ENCODE results near the gene UBE2I.

The UBE2I gene

DNA sequence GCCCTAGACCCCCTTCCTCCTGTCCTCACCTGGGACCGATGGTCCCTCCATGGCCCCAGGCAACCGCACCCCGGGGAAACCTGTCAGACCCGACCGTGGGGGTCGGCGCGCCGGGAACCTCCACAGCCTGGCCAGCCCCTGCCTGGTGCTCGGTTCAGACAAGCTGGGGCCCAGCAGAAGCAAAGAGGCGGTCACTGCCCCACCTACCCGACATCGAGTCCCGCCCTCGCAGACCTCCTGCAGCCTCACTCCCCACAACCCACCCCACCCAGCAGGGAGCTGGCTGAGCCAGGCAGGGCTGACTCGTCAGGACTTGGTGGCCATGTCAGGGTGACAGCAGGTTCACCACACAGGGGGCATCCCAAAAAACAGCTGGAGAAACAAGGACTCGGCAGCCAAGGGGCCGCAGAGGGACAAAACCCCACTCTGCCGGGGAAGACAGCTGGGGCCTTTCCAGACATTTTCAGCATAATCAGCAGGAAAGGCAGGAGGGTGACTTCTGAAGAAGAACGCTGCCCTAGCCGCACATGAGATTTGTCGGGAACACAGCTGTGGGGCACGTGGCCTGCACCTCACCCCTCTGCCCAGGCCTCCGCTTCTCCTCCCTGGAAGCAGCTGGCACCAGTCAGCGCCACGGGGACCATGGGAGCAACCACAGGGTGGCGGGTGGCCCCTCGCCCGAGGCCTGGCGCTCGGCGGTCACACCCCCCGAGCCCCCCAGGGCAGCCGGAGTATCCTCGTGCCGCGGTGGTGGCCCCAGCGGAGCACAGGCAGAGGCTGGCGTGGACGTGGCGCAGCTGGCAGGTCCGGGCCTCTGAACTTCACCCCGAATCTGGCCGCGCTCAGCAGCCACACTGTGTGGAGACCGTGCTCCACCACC lies 65.2 kb downstream of the UBE2I start:
- Histone ChIP-seq H3K9me3 (no peaks in the 10 kb centered on the region), H3K36me3 (replicated peaks) (peaks cover 9% of the 10 kb centered on the region), H3K4me1 (peaks cover 8% of the 10 kb centered on the region; the same call in 1 of the 2 replicates), H3K4me3 (no peak overlapping the region), H3K27me3 (ENCODE audit: low read depth) (no peaks in the 10 kb centered on the region)
- in situ Hi-C loops (cut with MboI; ENCODE audit: low sequenced_read_pairs): no loop called here
- no peak for DNase-seq (ENCODE audit: low spot score in 2 of 2)

DNA sequence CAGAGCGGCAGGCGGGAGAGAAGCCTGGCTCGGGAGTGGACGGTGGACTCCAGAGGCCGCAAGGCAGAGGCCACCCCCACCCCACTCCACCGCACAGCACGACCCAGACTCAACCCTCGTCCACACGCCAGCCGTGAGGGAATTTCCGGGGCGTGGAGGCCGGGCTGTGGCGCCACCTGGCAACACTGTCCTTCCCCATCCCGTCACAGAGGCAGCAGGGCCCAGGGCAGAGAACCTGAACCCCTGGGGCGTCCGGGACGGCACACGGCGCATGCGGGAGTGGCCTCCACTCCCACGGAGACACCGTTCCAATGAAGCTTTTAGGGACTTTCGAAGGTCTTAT lies 65.8 kb downstream of the UBE2I start:
- no peaks in the 10 kb centered on the region for H3K27me3 ChIP-seq (ENCODE audit: low read depth)
- H3K4me1 ChIP-seq: peaks cover 8% of the 10 kb centered on the region; the same call in 1 of the 2 replicates
- in situ Hi-C loops (cut with MboI; ENCODE audit: low sequenced_read_pairs): no loop called here
- H3K4me3 ChIP-seq: no peak overlapping the region
- no peak for DNase-seq (ENCODE audit: low spot score in 2 of 2)
- peaks cover 4% of the 10 kb centered on the region for H3K36me3 ChIP-seq (replicated peaks)
- H3K9me3 ChIP-seq: no peaks in the 10 kb centered on the region

DNA sequence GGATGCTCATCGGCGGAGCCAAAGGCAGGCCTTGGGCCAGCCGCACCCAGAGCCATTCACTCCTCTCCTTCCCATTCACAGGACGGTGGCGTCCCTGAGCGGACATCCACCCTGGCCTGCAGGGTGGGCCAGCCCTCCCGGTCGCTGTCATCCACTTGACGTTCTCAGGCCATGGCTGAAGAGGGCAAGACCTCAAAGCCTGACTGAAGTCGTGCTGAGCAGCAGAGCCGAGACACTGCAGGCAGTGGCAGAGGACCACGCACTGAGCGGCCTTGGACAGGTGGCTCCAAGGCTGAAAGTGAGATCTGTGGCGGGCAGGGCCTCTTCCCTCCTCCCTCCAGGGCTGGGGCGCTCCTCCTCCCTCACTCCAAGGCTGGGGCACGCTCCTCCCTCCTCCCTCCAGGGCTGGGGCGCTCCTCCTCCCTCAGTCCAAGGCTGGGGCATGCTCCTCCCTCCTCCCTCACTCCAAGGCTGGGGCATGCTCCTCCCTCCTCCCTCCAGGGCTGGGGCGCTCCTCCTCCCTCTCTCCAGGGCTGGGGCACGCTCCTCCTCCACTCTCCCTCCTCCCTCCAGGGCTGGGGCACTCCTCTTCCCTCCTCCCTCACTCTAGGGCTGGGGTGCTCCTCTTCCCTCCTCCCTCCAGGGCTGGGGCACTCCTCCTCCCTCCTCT lies 66.4 kb downstream of the UBE2I start:
- Histone ChIP-seq H3K9me3 (no peaks in the 10 kb centered on the region), H3K4me1 (peaks cover 8% of the 10 kb centered on the region; the same call in 1 of the 2 replicates), H3K27me3 (ENCODE audit: low read depth) (no peaks in the 10 kb centered on the region), H3K4me3 (no peak overlapping the region), H3K36me3 (replicated peaks) (peaks cover 4% of the 10 kb centered on the region)
- DNase-seq (ENCODE audit: low spot score in 2 of 2): no peak
- in situ Hi-C loops (cut with MboI; ENCODE audit: low sequenced_read_pairs): no loop called here
